Measurements from ENCODE around the gene HOXC10.
A peak's percentile ranks its signal among the peaks of the same experiment; 100 is the strongest.

HOXC10 gene

DNA sequence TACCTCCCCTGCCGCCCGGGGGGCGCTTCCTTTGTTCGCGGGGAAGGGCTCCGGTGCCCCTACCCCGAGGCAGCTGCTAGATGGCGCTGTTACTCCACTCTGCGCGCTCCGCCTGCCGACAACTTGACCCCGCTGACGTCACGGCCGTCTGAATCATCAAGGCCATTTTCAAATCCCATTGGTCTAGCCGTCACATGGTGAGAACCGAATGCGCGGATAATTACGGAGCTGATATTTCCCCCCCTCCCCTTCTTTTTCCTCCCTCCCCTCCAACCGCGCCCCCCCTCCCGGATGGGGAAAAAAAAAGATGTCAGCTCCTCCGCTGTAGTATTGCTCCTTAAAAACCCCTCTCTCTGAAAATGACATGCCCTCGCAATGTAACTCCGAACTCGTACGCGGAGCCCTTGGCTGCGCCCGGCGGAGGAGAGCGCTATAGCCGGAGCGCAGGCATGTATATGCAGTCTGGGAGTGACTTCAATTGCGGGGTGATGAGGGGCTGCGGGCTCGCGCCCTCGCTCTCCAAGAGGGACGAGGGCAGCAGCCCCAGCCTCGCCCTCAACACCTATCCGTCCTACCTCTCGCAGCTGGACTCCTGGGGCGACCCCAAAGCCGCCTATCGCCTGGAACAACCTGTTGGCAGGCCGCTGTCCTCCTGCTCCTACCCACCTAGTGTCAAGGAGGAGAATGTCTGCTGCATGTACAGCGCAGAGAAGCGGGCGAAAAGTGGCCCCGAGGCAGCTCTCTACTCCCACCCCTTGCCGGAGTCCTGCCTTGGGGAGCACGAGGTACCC is at the start of gene HOXC10:
Gene HOXC10, plus strand, starts transcription at position 246 of the 791 bp plus-strand sequence. Its CDS starts 114 bp downstream, at position 360.
- peak; percentile 7 to 70 for DNase-seq (ENCODE audit: low read depth in 2 of 2)

GRCh38 chr12:53935383-53936341 is 49.3 kb upstream of the HOXC10 start:
- DNase-seq (ENCODE audit: low read depth in 2 of 2) = no peak

- DNase-seq (ENCODE audit: low read depth in 2 of 2) = no peak
These were observed 47.8 kb upstream of the HOXC10 start for GRCh38 chr12:53937099-53937498.

- no peak for DNase-seq (ENCODE audit: low read depth in 2 of 2)
These were observed 47.2 kb upstream of the HOXC10 start for GRCh38 chr12:53937596-53938325.

- peak in 1 of 2 donors; percentile 22 for DNase-seq (ENCODE audit: low read depth in 2 of 2)
These were observed 46.4 kb upstream of the HOXC10 start, which contains the start of gene HOXC13 for GRCh38 chr12:53938326-53939140. Gene HOXC13 (plus strand): TSS chr12:53938831. CDS start chr12:53938907, 76 bp downstream.

DNA sequence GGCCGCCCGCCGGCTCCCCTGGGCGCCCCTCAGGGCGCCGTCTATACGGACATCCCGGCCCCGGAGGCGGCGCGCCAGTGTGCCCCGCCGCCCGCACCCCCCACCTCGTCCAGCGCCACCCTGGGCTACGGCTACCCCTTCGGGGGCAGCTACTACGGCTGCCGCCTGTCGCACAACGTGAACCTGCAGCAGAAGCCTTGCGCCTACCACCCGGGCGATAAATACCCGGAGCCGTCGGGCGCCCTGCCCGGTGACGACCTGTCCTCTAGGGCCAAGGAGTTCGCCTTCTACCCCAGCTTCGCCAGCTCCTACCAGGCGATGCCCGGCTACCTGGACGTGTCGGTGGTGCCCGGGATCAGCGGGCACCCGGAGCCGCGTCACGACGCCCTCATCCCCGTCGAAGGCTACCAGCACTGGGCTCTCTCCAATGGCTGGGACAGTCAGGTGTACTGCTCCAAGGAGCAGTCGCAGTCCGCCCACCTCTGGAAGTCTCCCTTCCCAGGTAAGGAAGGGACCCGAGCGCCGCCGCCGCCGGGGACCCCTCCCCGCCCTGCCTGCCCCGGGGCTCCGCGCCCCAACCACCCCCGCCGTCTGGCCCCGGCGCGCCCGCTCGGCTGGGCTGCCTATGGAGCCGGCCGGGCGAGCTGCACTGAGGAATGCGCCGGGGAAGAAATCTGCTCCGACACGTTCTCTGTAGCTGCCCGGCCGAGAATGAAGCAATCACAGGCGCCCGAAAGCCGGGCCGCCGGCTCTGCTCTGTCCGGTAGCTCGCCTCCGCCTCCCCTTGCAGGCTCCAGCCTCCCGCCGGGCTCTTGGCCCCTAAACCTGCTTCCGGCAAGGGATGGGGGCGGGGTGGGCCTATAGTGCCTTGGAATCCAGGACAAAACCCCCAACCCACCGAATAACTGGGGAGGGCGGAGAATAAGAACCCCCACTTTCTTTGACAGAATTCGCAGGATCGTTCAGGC is 45.5 kb upstream of the HOXC10 start:
- DNase-seq (ENCODE audit: low read depth in 2 of 2) = no peak

DNA sequence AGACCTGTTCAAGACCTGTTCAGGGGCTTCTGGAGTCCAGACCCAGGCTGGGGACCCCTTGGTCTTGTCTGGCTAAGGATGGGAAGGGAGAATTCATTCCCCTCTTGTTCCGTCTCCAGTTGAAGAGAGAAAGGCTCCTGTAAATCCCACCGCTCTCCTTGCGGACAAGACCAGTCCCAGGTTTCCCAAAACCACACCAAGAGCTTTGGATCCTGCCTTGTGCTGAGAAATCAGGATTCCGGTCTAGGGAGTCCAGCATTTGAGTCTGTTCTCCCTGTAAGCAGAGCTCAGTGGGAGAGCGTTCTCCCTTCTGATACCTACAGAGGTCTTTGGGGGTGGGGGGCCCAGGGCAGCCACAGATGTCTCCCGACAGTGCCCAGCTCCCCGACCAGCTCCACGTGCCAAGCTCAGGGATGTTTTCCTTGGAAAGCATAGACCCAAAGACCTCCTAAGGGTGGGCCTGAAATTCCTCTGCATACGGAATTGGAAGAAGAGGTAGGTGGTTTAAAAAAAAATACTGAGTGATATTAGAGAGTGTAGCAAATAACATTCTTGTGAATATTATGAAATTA is 44.4 kb upstream of the HOXC10 start:
- no peak for DNase-seq (ENCODE audit: low read depth in 2 of 2)

DNA sequence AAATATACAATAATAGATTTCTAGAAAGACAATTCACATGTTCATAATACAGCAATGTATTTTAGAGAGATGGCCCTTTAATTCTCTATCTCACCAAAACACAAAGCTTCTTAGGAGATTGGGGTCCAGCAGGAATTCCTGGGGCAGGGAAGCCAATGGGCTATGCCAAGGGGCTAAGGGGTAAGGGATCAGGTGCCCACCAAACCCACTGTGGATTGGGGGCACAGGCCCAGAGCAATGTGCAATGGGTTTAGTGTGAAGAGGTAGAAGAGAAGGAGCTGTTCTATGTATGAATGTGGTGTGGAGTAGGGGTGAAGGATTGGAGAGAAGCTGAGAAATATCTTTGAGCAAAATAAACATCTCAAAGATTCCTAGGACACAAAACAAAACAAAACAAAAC is 43.8 kb upstream of the HOXC10 start:
- no peak for DNase-seq (ENCODE audit: low read depth in 2 of 2)

DNA sequence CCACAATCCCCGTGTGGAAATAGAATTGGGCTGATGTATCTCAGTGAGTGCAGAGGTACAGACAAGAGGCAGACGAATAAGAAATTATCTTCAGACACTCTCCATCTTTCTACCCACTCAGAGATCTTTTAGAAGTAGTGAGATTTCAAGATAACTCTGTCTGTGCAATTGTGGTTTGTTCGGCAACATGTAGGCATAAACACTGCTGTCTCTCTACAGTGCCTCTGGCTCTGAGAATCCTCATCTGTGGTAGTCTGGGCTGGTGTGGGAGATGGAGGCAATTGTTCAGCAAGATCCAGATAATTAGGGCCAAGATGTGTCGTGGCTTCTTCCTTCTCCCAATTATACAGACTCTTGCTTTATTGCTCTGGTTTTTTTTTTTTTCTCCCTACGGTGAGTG is 43.2 kb upstream of the HOXC10 start:
- DNase-seq (ENCODE audit: low read depth in 2 of 2) = no peak

- DNase-seq (ENCODE audit: low read depth in 2 of 2) = no peak
These were observed 42.4 kb upstream of the HOXC10 start for GRCh38 chr12:53942467-53942997.

GRCh38 chr12:53944209-53944608 is 40.7 kb upstream of the HOXC10 start:
- DNase-seq (ENCODE audit: low read depth in 2 of 2) = no peak

GRCh38 chr12:53944907-53945847 is 39.8 kb upstream of the HOXC10 start:
- no peak for DNase-seq (ENCODE audit: low read depth in 2 of 2)

DNA sequence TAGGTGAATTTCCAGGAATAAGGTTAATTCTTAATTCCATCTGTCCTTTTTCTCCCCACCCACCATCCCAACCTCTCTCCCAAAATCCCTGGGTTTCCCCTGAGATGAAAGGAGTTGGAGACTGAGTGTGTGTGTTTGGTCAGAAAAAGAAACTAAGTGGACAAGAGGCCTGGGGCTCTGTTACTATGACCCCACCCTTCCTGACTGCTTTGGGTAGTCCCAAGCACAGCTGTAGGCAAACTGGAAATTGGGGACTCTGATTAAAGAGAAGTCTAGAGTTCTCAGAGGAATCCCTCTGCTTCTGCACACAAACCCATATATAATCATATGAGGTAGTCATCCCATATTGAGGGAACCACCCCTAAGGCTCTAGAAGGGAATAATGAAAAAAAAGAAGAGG is 37.2 kb upstream of the HOXC10 start:
- no peak for DNase-seq (ENCODE audit: low read depth in 2 of 2)

GRCh38 chr12:53948650-53949593 is 36.0 kb upstream of the HOXC10 start:
- no peak for DNase-seq (ENCODE audit: low read depth in 2 of 2)

DNA sequence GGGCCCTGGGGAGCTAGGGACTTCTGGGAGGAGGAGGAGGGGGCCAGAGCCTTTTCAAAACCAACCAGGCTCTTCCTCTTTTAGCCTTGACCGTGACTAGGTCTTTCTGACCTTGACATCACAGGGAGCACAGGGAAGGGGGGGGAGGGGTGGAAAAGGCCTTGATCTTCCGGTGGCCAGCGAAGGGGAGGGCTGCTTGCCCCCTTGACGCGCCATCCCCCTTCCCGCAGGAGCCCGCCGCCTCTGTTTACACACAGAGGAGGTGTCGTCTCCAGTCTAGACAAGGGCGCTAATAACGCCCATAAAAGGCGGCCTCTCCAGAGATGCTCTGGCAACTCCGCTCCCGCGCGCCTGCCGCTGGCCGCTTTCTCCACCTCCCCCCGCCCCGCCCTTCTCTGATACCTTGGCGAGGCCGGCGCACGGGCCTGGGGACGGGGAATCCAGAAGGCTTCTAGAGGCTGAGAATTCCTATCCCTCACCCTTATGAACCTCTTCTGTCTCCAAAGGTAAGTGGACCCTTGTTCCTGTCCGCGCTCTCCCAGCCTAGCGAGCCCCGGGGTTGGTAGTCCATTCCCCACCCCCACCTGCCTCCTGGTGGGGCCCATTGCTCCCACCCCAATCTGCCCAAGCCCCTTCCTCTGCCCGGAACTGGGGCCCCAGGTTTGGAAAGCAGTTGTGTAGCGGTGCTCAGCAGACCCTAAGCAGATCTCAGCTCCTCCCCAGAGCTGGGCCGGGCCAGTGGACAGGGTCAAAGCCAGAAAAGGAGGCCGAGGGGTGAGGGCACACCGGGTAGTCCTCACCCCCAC is 35.1 kb upstream of the HOXC10 start:
- no peak for DNase-seq (ENCODE audit: low read depth in 2 of 2)

DNA sequence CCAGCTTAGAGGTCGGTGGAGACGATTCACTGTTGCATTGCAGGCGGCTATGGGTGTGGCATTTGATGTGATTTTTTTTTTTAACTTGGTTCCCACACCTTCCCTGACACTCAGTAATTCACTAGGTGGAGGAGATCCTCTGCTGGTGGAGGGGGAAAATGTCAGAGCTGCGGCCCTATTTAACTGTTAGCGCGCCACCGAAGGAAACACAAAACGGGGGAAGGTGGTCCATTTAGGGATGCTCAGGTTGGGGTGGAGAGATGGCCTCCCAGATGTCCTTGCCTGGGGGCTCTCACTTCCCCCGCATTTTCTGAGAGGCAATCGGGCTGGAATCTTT is 34.5 kb upstream of the HOXC10 start:
- DNase-seq (ENCODE audit: low read depth in 2 of 2) = no peak
